NCI-H226 (cell line): Measurements from ENCODE around the gene LAIR2.

Experiments
- DNase-seq: peaks from one replicate; pipeline ENCODE4 v3.0.0-alpha.2; 2015

LAIR2 gene

GRCh38 chr19:54502518-54503048 lies at the start of gene LAIR2:
Gene LAIR2, plus strand, starts transcription at chr19:54502831. Its CDS starts 88 bp downstream, at chr19:54502919.
- no peak for DNase-seq

GRCh38 chr19:54453921-54454780 lies 48.5 kb upstream of the LAIR2 start:
- DNase-seq: no peak

GRCh38 chr19:54454781-54455675 lies 47.6 kb upstream of the LAIR2 start:
- DNase-seq: no peak

DNA sequence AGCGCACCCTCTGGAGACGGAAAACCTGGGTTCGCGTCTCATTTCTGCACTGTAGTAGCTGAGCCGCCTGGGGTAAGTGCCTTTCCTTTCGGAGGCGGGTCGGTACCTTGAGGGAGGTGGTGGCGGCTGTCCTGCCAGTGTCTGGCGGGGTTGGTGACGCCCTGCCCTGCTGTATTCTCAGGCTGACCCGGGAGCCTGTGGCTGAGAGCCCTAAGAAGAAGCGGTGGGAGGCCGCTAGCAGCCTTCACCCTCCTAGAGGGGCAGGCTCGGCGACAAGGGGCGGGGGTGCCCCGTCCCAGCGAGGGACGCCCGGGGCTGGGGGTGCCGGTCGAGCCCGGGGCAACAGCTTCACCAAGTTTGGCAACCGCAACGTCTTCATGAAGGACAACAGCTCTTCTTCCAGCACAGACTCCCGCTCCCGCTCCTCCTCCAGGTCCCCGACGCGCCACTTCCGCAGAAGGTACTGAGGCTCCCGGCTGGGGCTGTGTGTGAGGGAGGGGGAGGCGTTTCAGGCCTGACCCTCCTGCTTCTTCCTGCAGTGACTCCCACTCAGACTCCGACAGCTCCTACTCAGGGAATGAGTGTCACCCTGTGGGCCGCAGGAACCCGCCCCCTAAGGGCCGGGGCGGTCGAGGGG lies 46.7 kb upstream of the LAIR2 start:
- DNase-seq: no peak

- DNase-seq: no peak
These were observed 45.9 kb upstream of the LAIR2 start for GRCh38 chr19:54456423-54457373.

GRCh38 chr19:54457773-54458647 lies 44.6 kb upstream of the LAIR2 start:
- no peak for DNase-seq

DNA sequence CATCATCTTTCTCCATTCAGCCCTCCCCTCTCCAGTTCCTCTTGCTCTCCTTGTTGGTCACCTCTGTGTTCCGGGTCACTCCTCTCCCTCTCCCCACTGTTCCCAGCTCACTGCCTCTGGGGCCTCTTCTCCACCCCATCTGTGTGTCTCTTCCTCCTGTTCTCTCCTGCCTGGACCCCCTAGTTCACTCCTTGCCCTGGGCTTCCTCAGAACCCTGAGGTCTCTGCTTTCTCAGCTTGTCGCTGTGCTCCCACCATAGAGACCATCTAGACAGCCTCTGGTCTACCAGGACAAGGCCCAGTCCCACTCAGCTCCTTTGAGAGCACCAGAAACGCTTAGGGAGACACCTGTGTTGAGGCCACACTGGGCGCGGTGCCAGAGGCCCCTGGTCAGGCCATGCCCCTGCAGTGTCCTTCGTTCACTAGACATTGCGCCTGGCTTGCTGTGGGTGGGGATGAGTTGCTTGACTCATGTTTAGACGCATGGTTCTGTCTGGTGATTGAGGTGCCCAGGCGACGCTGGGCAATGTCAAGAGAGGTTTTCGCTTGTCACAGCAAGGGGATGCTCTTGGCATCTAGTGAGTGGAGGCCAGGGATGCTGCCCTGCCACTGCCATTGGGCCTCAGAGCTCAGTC lies 43.9 kb upstream of the LAIR2 start:
- no peak for DNase-seq

GRCh38 chr19:54459282-54460229 lies 43.1 kb upstream of the LAIR2 start:
- DNase-seq: no peak

DNA sequence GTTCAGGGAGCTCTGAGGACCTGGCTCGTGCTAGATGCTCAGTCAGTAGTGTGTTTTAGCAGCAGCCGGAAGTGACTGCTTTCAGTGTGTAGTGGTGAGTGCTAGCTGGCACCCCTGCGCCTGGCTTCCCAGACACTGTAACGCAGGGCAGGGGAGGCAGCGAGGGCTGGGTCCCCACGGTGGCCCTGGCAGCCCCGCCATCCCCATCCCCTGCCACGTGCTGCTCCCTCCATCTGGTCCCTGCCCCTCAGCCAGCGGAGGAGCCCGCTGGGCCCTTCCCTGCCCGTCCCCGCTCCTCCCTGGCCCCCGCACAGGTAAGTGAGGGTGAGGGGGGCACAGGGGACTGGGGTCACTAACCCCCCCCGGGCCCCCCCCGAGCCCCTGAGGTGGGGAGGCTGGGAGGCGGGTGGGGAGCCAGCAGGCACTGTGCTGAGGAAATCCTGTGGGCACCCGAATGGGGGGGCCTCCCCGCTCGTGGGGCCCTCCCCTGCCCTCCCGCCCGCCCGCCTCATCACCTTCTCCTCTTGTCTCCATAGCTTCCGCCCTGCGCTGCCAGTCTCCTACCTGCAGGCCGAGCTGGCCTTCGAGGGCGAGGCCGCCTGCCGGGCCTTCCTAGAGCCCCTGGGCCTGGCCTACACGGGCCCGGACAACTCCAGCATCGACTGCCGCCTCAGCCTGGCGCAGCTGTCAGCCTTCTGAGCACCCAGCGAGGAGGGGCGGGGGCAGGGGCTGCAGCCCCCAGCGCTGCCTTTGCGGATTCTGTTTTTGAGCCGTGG lies 42.2 kb upstream of the LAIR2 start:
- DNase-seq: no peak

DNA sequence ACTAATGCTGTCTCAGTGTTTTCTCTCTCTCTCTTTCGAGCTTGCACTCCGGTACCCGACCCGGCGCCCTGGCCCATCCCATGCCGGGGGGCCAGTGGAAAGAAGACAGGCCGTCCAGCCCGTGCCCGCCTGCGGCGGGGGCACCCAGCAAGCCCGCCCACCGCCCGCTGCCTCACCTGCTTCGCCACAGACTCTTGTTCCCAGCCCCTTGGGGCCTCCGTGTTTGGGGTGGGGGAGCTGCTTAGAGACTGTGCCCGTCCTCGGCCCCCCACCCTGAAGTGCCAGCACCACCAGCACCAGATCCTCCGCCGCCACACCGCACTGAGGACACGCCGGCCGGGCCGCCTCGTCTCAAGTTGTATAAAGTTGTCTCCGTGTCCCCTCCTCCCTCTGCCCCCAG lies 41.4 kb upstream of the LAIR2 start:
- no peak for DNase-seq

GRCh38 chr19:54461613-54462012 lies 41.0 kb upstream of the LAIR2 start:
- DNase-seq: no peak

DNA sequence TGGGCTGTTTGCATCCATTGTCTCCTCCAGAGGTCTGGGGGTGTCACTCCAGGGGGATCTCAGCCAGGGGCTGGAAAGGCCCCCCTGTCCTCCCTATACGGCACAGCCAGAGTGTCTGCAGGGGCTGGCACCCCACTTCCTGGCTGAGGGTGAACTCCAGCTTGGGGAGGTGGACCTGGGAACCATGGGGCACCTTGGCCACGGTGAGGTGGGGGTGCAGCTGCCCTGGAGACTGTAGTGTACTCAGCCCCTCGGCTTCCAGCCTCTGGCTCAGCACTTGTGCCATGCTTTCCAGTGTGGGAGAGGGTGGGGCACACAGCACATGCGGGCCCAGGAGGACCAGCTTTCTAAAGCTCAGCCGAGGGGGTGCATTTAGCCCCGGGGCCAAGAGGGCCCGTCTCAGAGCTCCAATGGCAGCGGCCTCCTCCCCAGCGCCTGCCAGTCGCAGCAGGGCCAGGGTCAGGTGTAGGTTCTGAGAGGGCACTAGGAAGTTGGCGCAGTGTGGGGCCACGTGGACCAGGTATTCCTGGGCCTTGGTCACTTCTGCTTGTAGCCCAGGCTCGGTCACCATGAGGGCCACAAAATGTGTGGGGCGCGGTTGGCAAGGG lies 40.5 kb upstream of the LAIR2 start:
- DNase-seq: no peak

DNA sequence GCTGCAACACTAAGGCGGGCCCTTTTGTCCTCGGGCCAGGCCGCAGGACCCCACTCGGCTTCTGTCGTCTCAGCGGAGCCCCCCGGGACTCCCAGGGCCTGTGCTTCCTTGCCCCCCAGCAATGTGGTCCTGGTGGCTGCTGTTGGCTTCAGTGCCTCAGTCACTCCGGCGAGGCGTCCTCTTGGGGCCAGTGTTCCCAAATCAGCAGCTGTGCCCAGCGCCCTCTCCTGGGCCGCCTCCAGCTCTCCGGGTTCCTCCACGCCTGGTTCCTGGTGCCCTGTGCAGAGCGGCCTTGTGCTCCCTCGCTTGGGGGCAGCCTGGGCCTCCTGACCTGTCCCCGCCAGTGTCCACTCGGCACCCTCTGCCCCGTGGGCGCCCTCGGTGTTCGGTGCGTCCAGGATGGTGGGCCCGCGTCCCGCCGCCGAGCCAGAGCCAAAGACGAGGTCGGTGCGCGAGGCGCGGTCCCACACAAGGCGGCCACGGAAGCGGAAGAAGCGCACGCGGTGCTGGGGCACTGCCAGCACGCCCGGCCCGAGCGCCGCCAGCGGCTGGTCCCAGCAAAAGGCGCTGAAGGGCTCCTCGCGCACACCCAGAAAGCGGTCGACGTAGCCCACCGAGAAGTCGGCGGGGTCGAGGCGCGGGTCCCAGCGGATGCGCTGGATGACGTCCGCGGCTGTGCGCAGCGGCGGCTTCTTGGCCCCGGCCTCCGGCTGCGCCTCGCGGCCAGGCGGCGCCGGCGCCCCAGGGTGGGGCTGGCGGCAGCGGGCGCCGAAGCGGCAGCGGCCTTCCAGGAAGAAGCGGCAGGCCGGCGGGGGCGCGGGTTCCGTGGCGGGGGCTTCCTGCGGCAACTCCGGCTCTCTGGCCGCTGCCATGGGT lies 39.7 kb upstream of the LAIR2 start:
- peak; percentile 39 for DNase-seq

GRCh38 chr19:54463531-54464043 lies 39.0 kb upstream of the LAIR2 start, which contains the start of gene LENG9:
Gene LENG9, minus strand, starts transcription at chr19:54463778. Its CDS starts 252 bp downstream, at chr19:54463526.
- peak; percentile 97 for DNase-seq

GRCh38 chr19:54464044-54464629 lies 38.5 kb upstream of the LAIR2 start:
- peak; percentile 93 for DNase-seq
